RWPE2 (cell line): ENCODE measurements around the gene HENMT1.
"Not testable (repeated sequence)": the region's sequence is repeated elsewhere in the genome, so short reads cannot be mapped to it uniquely, and the experiment has no call there.

ENCODE experiments used
- ATAC-seq: fragments of 200-7000 bp; cut with Tn5 transposase; 3 replicates; pipeline ENCODE4 v1.9.1; 2021; ENCODE audit warnings: low read depth
- DNase-seq: peaks from one replicate; pipeline ENCODE4 v3.0.0-alpha.2; 2020; ENCODE audit warnings: low spot score
- H3K27ac ChIP-seq: fragments of 450-650 bp; 2 replicates; pipeline ENCODE4 v1.5.1; 2017; ENCODE audit warnings: mild to moderate bottlenecking; ENCODE audit not compliant: poor library complexity, severe bottlenecking
- H3K27me3 ChIP-seq: fragments of 250-450 bp; sonication (Bioruptor Pico); 2 replicates; pipeline ENCODE4 v1.5.1; 2021; ENCODE audit warnings: mild to moderate bottlenecking, moderate library complexity; ENCODE audit not compliant: insufficient read depth, poor library complexity, severe bottlenecking
- H3K36me3 ChIP-seq: fragments of 250-450 bp; sonication (Bioruptor Pico); 2 replicates; pipeline ENCODE4 v1.5.1; 2020; ENCODE audit warnings: low read depth, mild to moderate bottlenecking, moderate library complexity
- H3K4me1 ChIP-seq: fragments of 250-450 bp; sonication (Bioruptor Pico); 2 replicates; pipeline ENCODE4 v1.5.1; 2021; ENCODE audit warnings: mild to moderate bottlenecking, moderate library complexity; ENCODE audit not compliant: insufficient read depth, poor library complexity, severe bottlenecking
- H3K4me3 ChIP-seq: fragments of 250-450 bp; sonication (Bioruptor Pico); 2 replicates; pipeline ENCODE4 v1.5.1; 2021; ENCODE audit warnings: mild to moderate bottlenecking, moderate library complexity; ENCODE audit not compliant: severe bottlenecking
- H3K9me3 ChIP-seq: fragments of 250-450 bp; sonication (Bioruptor Pico); 2 replicates; pipeline ENCODE4 v1.5.1; 2021; ENCODE audit warnings: mild to moderate bottlenecking, moderate library complexity; ENCODE audit not compliant: severe bottlenecking
- TF ChIP-seq, protein P1 (sequence below): fragments of 450-650 bp; IDR thresholded peaks from one replicate; pipeline ENCODE4 v1.5.1; 2017; ENCODE audit warnings: mild to moderate bottlenecking, moderate library complexity; ENCODE audit not compliant: poor library complexity, severe bottlenecking

HENMT1 gene

DNA sequence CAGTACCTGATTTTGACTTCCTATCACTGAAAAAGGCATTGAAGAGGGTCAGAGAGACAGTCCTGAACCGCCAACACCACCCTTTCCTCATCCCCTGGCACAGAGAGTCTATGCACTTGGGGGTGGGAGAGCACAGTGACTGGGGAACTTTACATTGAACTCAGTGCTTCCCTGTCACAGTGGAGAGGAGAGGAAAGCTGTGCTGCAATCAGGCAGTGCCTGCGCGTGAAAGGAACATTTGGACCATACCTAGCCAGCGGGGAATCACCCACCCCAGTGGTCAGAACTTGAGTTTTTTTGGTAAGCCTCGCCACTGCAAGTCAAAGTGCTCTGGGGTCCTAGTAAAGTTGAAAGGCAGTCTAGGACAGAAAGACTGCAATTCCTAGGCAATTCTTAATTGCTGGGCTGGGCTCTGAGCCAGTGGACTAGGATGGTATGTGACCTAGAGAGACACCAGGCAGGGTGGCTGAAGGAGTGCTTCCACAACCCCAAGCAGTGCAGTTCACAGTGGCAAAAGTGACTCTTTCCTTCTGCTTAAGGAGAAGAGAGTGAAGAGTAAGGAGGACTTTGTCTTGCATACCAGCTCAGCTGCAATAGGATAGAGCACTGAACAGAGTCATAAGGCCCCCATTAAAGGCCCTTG, 9.4 kb upstream of the HENMT1 start:
- Histone ChIP-seq H3K27ac (no peak overlapping the region), H3K4me3 (no peak overlapping the region), H3K36me3 (no peaks in the 10 kb centered on the region), H3K4me1 (no peaks in the 10 kb centered on the region), H3K9me3 (no peaks in the 10 kb centered on the region), H3K27me3 (no peaks in the 10 kb centered on the region)
- TF ChIP-seq, protein P1, sequence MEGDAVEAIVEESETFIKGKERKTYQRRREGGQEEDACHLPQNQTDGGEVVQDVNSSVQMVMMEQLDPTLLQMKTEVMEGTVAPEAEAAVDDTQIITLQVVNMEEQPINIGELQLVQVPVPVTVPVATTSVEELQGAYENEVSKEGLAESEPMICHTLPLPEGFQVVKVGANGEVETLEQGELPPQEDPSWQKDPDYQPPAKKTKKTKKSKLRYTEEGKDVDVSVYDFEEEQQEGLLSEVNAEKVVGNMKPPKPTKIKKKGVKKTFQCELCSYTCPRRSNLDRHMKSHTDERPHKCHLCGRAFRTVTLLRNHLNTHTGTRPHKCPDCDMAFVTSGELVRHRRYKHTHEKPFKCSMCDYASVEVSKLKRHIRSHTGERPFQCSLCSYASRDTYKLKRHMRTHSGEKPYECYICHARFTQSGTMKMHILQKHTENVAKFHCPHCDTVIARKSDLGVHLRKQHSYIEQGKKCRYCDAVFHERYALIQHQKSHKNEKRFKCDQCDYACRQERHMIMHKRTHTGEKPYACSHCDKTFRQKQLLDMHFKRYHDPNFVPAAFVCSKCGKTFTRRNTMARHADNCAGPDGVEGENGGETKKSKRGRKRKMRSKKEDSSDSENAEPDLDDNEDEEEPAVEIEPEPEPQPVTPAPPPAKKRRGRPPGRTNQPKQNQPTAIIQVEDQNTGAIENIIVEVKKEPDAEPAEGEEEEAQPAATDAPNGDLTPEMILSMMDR, result no peak
- DNase-seq (no peak), ATAC-seq (no peak)

GRCh38 chr1:108669679-108670078, 8.8 kb upstream of the HENMT1 start:
- Histone ChIP-seq H3K9me3 (no peaks in the 10 kb centered on the region), H3K4me1 (no peaks in the 10 kb centered on the region), H3K4me3 (no peak overlapping the region), H3K27ac (no peak overlapping the region), H3K36me3 (no peaks in the 10 kb centered on the region), H3K27me3 (no peaks in the 10 kb centered on the region)
- TF ChIP-seq, protein P1, result no peak
- ATAC-seq (no peak), DNase-seq (no peak)

DNA sequence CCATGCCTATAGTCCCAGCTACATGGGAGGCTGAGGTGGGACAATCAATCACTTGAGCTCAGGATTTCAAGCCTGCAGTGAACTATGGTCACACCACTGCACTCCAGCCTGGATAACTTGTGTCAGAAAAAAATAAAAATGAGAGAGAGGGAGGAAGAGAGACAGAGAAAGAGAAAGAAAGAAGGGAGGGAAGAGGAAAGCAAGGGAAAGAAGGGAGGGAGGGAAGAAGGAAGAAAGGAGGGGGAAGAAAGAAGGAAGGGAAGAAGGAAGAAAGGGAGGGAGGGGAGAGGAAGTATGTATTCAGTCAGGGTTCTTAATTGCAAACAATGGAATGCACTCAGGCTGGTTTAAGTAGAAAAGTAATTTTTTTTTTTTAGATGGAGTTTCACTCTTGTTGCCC, 7.9 kb upstream of the HENMT1 start:
- DNase-seq (no peak), ATAC-seq (no peak)
- H3K4me1 ChIP-seq, result no peaks in the 10 kb centered on the region
- H3K4me3 ChIP-seq, result no peak overlapping the region
- no peaks in the 10 kb centered on the region for H3K36me3 ChIP-seq
- TF ChIP-seq, protein P1, result no peak
- no peaks in the 10 kb centered on the region for H3K9me3 ChIP-seq
- no peaks in the 10 kb centered on the region for H3K27me3 ChIP-seq
- no peak overlapping the region for H3K27ac ChIP-seq

DNA sequence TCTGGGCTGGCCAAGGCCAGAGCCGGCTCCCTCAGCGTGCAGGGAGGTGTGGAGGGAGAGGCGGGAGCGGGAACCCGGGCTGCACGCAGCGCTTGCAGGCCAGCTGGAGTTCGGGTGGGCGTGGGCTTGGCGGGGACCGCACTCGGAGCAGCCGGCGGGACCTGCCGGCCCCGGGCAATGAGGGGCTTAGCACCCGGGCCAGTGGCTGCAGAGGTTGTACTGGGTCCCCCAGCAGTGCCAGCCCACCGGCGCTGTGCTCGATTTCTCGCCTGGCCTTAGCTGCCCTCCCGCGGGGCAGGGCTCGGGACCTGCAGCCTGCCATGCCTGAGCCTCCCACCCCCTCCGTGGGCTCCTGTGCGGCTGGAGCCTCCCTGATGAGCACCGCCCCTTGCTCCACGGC, 6.5 kb upstream of the HENMT1 start:
- ATAC-seq, H3K4me1 ChIP-seq, H3K36me3 ChIP-seq, H3K4me3 ChIP-seq, DNase-seq, H3K27ac ChIP-seq, H3K27me3 ChIP-seq, H3K9me3 ChIP-seq: not testable (repeated sequence)

DNA sequence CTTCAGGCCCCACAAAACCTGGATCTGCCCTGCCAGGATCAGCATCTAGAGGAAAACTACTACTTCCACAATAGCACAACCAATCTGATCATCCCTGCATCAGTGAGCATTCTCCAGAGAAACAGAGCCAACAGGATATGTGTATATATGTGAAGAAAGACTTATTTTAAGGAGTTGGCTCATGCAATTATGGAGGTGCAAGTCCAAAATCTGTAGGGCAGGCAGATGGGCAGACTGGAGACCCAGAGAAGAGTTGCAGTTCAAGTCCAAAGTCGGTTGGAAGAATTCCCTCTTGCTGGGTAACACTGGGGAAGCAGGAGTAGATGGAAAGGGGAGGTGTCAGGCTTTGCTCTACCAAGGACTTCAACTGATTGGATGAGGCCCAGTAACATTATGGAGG, 4.9 kb upstream of the HENMT1 start:
- ATAC-seq, result no peak
- DNase-seq, result no peak
- Histone ChIP-seq H3K4me3 (no peak overlapping the region), H3K4me1 (peaks cover 5% of the 10 kb centered on the region), H3K36me3 (no peaks in the 10 kb centered on the region), H3K9me3 (no peaks in the 10 kb centered on the region), H3K27ac (no peak overlapping the region), H3K27me3 (no peaks in the 10 kb centered on the region)
- TF ChIP-seq, protein P1, result no peak
